HUDEP-2 (cell line): Measurements from ENCODE around the gene PDE8B.

ENCODE experiments used
- DNase-seq, 76 experiments: peaks; one replicate each; lab custom pipeline; 2025; ENCODE audit not compliant: unreplicated experiment in 76 of 76; lab: John Stamatoyannopoulos, UW

PDE8B gene, protein sequence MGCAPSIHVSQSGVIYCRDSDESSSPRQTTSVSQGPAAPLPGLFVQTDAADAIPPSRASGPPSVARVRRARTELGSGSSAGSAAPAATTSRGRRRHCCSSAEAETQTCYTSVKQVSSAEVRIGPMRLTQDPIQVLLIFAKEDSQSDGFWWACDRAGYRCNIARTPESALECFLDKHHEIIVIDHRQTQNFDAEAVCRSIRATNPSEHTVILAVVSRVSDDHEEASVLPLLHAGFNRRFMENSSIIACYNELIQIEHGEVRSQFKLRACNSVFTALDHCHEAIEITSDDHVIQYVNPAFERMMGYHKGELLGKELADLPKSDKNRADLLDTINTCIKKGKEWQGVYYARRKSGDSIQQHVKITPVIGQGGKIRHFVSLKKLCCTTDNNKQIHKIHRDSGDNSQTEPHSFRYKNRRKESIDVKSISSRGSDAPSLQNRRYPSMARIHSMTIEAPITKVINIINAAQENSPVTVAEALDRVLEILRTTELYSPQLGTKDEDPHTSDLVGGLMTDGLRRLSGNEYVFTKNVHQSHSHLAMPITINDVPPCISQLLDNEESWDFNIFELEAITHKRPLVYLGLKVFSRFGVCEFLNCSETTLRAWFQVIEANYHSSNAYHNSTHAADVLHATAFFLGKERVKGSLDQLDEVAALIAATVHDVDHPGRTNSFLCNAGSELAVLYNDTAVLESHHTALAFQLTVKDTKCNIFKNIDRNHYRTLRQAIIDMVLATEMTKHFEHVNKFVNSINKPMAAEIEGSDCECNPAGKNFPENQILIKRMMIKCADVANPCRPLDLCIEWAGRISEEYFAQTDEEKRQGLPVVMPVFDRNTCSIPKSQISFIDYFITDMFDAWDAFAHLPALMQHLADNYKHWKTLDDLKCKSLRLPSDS

DNA sequence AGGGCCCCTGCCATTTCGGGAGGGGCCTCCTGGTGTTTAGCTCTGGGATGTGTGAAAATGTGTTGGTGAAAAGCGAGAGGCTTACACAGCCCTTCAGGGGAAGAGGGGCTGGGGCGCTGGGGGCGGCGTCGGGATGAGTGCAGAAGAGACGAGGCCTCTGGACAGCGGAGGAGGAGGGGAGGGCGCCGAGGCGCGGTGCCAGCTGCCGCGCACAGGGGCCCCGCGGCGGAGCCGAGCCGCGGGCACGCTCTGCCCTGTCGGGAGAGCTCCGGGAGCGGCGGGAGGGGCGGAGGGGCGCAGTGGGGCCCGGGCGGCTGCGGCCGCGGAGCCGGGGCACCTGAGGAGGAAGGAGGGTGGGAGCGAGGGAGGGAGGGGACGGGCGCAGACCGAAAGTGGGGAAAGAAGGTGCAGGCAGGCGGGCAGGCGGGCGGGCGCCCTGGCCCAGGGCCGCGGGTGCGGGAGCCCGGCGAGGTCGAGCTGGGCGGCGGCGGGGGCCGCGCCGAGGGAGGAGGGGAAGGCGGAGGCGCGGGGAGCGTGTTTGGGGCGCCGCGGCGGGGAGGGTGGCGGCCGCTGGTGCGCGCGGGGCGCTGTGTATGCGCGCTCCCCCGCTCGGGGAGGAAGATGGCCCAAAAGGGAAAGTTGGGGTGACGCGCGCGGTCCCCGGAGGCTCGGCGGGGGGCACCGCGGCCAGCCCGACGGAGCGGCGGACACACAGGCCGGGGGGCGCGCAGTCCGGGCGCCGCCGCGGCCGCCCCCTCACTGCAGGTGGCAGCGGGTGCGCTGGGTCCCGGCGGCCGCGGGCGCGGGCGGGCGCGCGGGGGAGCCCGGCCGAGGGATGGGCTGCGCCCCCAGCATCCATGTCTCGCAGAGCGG is at the start of gene PDE8B:
TSS of gene PDE8B (plus strand) at position 590 of the 873 bp plus-strand sequence. CDS start at position 836, 246 bp downstream.
- DNase-seq, result no peak

DNA sequence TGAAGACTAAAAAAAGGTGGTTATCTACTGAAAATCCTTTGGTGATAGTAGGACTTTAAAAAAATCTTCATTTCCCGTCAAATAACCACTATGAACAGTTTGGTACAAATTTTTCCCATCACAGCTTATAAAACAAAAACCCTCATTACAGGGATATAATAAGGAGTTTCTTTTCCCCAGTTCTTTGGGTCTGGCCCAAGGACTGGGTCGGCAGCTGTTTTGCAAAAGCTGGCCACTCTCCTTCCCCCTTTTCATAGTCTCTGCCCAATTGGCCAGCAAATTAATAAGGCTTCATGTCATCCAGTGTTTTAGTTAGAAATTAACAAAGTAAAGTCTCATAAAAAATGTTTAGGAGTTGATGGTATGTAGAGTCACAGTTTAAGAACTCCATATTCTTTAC is 47.0 kb upstream of the PDE8B start:
- DNase-seq, result no peak

DNA sequence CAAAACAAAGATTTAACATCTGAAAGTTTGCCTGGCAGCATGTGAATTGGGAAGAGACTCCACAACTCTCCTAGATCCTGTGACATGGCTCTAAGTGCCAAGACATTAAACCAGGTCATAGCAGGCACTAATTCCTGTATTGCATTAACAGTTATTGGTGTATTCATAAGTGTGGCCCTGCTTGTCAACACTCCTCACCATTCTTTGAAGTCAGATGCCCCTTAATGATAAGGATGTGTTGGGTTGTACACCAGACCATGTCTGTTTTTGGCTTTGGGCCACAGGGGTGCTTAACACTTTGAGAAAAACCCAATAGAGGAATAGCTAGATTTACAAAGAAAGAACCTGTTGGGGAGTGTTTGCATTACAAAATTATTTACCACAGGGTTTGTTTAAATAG is 43.4 kb upstream of the PDE8B start:
- no peak for DNase-seq

DNA sequence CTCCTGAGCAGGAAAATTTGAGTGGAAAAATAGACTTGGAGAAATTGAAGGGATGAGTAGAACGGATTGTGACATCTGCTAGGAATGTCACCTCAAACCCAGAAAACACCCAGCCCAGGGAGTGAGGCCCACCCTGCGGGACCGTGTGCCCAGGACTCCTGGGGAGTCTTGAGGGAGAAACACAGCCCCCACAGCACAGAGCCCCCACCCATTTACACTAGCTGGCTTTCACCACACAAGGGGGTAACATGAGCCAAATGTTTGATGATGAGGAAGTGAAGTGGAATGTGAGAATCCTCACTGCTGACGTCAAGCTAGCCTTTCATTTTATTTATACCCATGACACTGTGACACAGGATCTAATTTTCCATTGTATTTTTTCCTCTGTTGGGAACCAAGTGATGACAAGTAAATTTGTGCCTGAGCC is 42.8 kb upstream of the PDE8B start:
- no peak for DNase-seq

DNA sequence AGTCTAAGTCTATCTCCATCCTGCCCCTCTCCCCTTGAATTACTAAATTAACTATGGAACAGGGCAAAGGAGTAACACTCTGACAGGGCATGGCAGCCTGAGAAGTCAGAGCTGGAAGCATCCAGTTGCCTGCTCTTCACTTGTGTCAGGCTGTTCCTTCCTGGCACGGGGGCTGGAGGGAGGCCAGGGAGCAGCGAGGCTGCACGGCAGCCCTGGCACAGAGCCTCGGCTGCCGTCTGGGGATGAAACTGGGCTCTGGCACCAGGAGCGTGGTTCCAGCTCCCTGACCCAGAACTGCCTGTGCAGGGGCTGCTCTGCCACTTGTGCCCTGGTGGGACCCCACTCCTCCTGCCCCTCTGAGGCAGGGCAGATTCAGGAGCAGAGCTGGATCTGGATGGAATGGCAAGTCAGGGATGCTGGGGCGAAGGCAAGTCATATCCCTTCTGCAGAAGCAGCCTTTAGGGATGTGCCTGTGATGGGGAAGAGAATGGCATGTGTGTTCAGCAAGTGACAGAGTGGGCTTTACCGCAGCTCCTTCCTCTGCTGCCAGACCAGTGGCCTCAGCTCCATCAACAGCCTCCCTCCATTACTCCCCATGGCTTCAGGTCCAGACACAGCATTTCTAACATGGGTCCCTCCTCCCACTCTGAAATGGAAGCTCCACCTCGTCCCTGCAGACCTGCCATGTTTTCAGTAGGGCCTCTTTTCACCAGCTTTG is 42.2 kb upstream of the PDE8B start:
- no peak for DNase-seq

DNA sequence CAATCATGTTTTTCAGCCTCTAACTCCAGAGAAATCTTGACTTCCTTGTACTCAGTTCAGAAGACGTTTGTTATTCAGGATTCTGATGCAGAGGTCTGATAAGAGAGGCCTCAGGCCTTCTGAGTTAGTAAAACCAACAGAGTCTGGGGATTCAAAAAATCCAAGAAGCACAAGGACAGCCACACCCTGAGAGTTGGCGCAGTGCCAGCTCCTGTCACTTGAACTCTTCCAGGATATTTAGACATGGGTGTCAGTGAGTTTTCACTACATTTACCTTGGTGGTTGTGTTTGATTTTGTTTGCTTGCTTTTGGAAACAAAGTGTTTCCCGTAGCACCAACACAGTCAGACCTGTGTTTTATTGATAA is 41.6 kb upstream of the PDE8B start:
- peak in 6 of 76 experiments; percentile 1 to 20 (median 7) for DNase-seq

DNA sequence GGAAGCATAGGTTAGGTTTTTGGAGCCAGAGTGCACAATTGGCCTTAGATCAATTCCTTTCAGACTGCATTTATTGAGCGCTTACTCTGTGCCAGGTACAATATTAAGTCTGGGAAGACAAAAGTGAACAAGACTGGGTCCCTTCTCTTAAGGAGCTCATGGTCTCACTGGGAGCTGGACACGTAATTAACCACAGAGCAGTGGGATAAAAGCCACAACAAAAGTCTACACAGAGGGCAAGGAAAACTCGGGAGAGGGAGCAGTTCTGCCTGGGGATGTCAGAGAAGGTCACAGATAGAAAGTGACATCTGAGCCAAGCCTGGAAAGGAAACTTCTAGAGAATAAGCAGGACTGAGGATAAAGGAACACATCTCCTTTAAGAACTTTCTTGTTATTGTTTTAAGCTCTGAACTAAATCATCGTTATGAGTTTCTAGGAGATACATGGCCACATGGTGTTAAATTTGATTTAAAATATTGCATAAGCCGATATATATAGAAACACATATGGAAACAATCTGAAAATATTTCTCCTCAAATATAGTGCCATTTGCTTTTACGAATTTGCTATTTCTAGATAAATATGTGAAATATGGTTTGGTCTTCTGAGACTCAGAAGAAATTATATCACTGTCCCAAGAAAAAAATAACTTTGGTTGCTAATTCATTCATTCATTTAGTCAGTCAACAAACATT is 40.1 kb upstream of the PDE8B start:
- DNase-seq, result no peak

DNA sequence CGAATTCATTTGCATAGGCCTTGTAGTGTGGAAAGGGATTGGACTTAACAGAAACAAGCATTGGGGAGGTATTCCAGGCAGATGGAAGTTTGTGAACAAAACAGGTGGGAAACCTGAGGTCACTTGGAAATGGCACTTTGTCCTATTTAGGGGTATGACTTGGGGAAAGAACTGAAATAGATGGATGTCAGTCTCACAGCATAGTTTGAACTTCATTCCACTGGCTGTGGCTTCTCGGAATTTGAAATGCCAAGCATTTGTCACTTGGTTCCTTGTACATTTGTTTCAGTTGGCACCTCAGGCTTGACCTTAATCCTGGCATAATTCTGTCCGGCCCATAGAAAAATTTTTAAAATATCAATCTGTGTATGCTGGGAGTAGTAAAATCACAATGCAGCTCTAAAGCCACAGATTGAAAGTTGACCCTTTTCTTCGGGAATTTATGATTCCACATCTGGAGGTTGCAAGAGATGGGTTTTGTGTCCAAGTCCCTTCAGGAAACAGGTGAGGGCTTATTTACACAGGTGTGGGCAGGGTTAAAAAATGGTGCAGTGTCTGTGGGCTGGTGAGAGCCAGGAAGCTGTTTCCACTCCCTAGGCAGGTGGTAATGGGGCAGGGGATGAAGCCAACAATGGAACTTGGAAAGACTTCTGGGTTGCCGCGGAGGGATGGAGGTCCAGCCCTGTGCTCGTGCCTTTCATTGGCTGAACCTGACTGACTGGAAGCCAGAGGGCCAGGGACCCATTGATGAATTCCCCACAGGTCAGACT is 39.2 kb upstream of the PDE8B start:
- no peak for DNase-seq

DNA sequence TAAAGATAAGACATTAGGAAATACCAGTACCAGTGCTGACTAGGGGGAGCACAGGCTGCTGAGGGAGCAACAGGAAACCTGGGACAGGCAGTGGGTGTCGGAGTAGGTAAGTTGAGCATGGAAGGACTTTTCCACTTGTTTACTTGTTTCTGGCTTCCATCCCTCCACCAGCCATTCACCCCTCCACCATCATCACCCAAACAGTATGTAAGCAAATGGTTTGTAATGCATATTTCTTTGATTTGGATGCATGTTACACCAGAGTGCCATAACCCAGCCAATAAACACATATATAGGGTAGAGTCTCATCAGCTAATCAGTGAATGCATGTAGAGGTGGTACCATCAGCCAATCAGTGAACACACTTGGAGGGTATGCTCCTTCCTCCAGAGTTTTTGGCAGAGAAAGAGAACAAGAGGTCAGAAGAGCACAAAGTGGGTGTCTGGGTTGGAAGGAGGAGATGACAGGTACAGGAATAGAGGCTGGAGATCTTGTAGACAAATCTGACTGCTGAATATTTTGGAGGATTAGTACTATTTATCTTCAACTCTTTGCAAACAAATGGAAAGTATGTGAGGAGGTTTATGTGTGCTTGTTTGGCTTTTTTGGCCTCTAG is 37.7 kb upstream of the PDE8B start:
- DNase-seq, result no peak

DNA sequence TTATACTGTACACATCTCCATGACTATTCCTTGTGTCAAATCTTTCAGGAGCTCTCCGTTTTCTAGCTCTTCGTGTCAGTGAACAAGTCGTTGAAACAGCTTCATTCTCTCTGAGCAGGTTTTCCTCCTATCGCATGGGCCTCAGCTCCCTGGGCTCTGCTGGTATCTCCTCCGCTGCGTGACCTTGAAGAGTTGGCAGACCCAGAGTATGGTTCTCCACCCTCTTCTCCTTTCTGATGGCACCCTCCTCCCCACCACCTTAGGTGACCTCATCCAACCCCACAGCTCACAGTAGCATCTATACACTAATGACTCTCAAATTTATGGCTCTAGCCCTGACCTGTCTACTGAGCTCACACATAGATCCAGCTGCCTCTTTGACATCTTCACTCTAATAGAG is 36.0 kb upstream of the PDE8B start:
- no peak for DNase-seq

DNA sequence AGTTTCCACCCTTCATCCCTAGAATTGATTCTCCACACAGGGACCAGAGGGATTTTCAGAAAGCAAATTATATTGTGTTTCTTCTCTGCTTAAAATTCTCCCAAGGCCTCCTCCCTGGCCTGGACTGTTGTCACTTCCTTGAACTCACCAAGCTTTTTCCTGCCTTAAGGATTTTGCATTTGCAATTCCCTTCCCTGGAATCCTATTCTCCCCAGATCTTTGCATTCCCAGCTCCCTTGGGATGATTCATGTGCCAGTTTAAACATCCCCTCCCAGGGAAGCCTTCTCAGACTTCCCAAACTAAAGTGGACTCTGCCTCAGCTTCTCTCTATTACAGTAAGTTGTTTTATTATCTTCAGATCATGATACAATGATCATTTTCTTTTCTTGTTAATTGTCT is 35.2 kb upstream of the PDE8B start:
- DNase-seq, result no peak

DNA sequence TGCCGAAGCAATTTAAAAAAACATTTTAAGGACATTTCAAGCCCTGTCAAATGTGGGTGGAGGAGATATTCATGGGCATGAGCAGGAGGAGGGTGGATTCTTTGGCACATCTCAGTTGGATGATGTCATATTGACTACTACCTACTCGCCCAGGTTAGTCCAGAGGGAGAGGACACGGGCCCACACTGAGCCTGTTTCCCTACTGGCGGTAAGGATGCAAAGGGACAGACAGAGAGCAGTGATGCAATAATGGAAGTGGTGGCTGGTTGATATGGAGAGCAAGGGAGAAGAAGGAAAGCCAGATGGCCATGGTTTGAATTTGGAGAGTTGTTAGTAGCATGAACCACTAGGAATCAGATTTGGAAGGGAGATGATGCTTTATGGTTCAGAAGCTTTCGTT is 34.1 kb upstream of the PDE8B start:
- no peak for DNase-seq

DNA sequence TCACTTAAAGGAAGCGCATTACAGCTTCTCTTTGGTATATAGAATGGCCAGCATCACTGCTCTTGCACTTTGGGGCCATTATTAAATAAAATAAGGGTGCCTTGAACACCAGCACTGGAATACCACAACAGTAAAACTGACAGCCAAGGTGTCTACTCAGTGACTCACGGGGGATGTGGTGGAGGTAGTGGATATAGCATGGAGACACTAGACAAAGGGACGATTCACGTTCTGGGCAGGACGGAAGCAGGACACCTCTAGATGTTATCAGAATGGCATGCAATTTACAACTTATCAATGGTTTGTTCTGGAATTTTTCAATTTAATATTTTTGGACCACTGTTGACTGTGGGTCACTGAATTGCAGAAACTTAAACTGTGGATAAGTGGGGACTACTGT is 32.9 kb upstream of the PDE8B start:
- no peak for DNase-seq

DNA sequence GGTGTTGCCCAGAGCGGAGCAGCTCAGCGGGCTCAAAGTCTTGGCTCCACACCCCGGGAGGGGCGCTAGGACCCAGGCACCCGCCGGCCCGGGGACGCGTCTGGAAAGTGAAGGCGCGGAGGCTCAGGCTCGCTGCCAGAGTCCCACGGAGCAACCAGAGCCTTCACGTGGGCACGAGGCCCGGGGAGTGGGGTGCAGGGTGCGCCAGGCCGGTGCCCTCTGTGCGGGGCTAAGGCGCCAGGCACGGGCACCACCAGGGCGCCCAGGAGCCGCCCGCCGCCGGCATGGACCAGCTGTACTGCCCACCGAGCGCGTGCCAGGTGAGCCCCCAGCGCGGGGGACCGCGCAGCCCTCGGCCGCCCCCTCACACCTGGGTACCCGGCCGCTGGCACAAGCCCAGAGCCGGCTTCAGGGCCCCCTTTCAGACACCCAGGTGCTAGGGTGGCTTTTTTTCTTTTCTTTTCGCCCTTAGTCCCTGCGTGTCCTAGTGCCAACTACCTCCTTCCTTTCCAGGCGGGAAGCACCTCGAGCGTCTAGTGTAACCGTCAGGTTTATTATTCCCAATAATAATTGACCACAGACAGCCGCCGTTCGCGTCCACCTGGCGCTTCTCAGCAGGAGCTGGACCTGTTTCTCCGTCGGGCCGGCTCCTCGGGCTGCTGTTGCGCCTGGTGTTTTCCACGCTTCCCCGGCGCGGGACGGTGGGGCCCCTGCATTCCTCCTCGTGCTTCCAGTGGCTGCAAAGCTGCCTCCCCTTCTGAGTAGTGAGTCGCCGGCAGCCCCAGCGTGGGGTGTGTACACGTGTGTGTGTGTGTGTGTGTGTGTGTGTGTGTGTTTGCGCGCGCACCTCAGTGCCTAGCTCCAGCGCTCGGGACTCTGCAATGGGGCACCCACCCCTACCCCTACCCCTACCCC is 30.1 kb upstream of the PDE8B start:
- peak in 1 of 76 experiments; percentile 3 for DNase-seq

DNA sequence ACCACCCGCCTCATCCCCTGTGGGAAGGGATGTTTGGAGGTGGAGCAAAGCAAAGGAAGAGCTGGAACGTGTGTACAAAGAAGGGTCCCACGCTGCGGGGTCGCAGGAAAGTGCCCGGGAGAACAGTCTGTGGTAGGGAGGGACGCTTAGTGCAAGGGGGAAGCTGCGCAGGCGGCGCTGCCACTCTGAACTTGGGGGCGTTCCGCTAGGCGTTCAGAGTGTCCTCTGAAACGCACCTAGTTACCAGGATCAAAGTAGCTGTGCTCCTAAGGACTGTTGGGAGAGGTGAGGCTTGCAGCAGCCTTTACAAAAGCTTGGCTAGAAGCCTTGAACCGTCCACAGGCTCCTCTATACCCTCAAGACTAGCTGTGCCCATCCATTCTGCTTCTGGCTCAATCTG is 29.3 kb upstream of the PDE8B start:
- no peak for DNase-seq

DNA sequence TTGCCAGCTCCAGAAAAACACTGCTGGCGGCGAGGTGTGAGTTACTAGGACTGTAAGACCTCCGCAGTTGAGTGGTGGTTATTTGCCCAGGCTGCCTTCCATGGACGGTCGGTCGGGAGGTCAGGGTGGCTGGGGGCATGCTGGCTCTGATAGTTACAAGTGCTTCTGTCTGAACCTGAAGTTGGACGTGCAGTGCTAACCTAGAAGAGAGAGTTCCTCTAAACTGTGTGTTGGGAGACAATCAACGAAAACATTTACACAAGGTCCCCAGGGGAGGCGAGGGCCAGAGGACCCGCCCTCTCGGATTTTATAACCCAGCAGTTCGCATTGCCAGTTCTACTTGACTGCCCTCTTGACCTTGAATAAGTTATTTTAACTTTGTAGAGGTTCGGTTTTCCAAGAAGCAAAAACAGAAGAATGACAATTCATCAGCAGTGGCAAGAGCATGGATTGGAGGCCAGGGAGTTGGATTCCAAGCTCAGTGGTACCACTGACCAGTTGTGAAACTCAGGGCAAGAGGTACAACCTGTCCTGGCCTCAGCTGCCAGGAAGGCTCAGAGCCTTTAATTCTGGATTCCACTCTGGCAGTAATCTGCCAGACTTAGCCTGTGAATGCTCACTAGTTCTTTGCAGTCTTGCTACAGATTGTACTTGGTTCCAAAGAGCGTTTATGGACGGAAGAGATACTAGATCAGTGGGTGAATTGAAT is 28.7 kb upstream of the PDE8B start:
- DNase-seq, result no peak

DNA sequence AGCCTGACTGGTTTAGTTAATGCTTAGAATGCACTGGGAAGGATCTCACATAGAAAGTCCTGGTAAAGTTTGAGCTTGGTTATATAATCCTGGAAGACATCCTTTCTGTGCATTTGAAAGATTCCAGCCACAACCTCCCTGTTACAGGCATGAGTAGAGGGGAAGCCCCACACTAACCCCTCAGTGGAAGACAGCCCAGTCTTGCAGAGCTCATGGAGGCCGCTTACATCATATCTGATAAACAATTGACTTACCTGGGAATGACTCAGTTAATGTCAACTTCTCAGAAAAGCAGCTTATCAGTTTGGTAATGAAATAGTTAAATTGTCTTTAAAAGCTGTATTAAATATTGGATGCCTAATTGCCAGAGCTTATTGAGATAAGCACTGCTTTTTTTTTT is 28.1 kb upstream of the PDE8B start:
- DNase-seq, result no peak
